ENCODE measurements around the gene PHTF1.

GRCh38 chr1:113681596-113682337 lies 77.5 kb downstream of the PHTF1 start:
- TF ChIP-seq, protein P1, sequence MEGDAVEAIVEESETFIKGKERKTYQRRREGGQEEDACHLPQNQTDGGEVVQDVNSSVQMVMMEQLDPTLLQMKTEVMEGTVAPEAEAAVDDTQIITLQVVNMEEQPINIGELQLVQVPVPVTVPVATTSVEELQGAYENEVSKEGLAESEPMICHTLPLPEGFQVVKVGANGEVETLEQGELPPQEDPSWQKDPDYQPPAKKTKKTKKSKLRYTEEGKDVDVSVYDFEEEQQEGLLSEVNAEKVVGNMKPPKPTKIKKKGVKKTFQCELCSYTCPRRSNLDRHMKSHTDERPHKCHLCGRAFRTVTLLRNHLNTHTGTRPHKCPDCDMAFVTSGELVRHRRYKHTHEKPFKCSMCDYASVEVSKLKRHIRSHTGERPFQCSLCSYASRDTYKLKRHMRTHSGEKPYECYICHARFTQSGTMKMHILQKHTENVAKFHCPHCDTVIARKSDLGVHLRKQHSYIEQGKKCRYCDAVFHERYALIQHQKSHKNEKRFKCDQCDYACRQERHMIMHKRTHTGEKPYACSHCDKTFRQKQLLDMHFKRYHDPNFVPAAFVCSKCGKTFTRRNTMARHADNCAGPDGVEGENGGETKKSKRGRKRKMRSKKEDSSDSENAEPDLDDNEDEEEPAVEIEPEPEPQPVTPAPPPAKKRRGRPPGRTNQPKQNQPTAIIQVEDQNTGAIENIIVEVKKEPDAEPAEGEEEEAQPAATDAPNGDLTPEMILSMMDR (IDR thresholded peaks at IDR 0.05), result no peak
- TF ChIP-seq POLR2A (IDR thresholded peaks at IDR 0.05), result no peak
